PFSK-1 (cell line): Measurements from ENCODE around the gene ERFL.
A peak's percentile ranks its signal among the peaks of the same experiment; 100 is the strongest.

Experiments used
- FOXP2 ChIP-seq: optimal IDR thresholded peaks from 2 replicates; pipeline ENCODE3; 2011; ENCODE audit warnings: borderline replicate concordance, control low read depth, inconsistent platforms; ENCODE audit not compliant: insufficient read depth; ENCODE audit errors: extremely low read length, extremely low read depth
- POLR2AphosphoS5 ChIP-seq: IDR thresholded peaks from 2 replicates; pipeline ENCODE4 v1.6.1; 2012; ENCODE audit warnings: low read depth, mild to moderate bottlenecking, control low read depth, low read length, moderate library complexity
- SIN3A ChIP-seq: IDR thresholded peaks from 2 replicates; pipeline ENCODE4 v1.6.1; 2012; ENCODE audit warnings: mild to moderate bottlenecking, low read length, moderate library complexity, borderline replicate concordance; ENCODE audit not compliant: insufficient read depth
- TAF1 ChIP-seq: IDR thresholded peaks from 2 replicates; pipeline ENCODE4 v1.6.1; 2012; ENCODE audit warnings: low read length, control low read depth, borderline replicate concordance; ENCODE audit not compliant: insufficient read depth
- TF ChIP-seq, protein P1 (sequence below), 2 experiments: IDR thresholded peaks; 2 replicates each; pipeline versions ENCODE4 v1.6.1 to v1.8.0; 2011 to 2012; ENCODE audit warnings: low read depth in 2 of 2, low read length in 2 of 2, control low read depth in 1 of 2, inconsistent platforms in 1 of 2, mild to moderate bottlenecking in 1 of 2, moderate library complexity in 1 of 2; ENCODE audit not compliant: insufficient read depth in 1 of 2

ERFL gene

DNA sequence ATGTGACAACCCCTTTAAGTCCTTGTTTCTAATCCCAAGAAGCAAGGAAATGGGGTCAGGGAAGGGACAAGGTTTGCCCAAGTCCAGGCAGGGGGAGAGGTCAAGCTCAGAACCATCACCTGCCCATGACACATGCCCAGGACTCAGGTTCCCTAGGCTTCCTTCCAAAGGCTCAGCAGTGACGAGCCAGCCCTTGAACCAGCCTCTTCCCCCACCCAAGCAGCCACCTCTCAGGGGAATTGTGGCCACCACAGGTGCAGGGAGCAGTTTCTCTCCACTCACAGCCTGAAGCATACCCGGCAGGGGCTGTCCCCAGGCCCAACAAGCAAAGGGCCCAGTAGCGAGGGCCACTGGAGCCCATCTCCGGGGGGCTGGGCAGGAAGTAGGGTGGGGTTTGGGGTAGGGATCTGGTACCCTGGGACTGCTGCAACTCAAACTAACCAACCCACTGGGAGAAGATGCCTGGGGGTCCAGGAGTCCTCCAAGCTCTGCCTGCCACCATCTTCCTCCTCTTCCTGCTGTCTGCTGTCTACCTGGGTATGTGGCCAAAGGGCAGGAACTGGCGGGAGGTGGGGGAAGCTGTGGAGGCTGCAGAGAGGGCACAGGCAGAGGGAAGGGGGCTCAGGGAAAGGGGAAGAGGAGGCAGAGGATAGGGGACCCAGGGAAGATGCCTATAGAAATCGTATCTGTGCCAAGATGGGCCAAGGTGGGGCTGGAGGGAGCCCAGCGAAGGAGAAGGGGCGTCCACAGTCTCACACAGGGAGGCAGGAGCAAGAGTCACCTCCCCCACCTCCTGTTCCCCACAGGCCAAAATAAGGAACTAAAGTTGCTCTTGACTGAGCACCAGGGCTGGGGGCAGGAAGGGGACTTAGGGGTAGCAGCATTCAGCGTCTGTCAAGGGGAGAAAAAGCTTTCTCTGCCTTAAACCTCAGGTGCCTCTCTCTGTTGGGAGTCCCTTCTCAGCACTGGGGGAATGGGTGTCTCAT is 51.1 kb downstream of the ERFL start, which contains the start of gene CD79A:
CD79A (plus strand) TSS at position 433 of the 986 bp plus-strand sequence; CDS start at position 459, 26 bp downstream.
- TF ChIP-seq TAF1 (no peak), FOXP2 (no peak), POLR2AphosphoS5 (no peak), SIN3A (no peak)
- TF ChIP-seq, protein P1, sequence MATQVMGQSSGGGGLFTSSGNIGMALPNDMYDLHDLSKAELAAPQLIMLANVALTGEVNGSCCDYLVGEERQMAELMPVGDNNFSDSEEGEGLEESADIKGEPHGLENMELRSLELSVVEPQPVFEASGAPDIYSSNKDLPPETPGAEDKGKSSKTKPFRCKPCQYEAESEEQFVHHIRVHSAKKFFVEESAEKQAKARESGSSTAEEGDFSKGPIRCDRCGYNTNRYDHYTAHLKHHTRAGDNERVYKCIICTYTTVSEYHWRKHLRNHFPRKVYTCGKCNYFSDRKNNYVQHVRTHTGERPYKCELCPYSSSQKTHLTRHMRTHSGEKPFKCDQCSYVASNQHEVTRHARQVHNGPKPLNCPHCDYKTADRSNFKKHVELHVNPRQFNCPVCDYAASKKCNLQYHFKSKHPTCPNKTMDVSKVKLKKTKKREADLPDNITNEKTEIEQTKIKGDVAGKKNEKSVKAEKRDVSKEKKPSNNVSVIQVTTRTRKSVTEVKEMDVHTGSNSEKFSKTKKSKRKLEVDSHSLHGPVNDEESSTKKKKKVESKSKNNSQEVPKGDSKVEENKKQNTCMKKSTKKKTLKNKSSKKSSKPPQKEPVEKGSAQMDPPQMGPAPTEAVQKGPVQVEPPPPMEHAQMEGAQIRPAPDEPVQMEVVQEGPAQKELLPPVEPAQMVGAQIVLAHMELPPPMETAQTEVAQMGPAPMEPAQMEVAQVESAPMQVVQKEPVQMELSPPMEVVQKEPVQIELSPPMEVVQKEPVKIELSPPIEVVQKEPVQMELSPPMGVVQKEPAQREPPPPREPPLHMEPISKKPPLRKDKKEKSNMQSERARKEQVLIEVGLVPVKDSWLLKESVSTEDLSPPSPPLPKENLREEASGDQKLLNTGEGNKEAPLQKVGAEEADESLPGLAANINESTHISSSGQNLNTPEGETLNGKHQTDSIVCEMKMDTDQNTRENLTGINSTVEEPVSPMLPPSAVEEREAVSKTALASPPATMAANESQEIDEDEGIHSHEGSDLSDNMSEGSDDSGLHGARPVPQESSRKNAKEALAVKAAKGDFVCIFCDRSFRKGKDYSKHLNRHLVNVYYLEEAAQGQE (IDR thresholded peaks at IDR 0.05; ENCODE audit: insufficient read depth in 1 of 2, low read depth in 2 of 2, low read length in 2 of 2), result no peak

DNA sequence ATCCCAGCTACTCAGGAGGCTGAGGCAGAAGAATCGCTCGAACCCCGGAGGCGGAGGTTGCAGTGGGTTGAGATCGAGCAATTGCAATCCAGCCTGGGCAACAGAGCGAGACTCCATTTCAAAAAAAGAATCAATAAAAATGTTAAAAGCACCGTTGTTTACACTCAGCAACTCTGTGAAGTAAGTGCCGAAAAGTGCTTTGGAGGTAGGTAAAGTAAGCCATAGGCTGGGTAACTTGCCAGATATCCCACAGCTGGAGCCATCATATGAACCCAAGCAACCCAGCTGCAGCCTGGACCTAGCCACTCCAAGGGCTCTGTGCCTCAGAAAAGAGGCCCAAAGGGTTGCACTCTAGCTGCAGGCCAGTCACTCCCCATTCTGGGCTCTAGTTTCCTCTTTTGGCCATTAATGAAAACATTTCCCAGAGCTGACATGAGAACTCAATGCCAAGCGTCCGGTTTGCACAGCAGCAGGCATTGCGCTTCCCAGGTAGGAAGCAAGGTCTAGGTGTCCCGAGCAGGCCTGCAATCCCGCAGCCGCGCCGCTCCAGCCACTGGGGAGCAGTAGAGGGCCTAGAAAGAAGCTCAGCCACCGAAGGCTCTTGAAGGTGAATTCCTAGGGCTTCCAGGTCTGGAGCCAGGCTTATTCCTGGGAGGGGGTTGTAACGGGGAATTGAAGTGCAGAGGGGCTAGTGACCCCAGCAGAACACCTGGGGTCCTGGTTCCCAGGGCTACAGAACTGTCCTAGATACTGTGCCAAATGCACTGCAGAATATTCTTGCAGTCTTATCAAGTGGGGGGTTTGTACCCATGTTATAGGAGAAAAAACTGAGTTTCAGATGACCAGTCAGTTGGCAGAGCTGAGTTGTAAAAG is 55.2 kb downstream of the ERFL start:
- TF ChIP-seq POLR2AphosphoS5, result no peak; the same call in 1 of the 2 replicates

DNA sequence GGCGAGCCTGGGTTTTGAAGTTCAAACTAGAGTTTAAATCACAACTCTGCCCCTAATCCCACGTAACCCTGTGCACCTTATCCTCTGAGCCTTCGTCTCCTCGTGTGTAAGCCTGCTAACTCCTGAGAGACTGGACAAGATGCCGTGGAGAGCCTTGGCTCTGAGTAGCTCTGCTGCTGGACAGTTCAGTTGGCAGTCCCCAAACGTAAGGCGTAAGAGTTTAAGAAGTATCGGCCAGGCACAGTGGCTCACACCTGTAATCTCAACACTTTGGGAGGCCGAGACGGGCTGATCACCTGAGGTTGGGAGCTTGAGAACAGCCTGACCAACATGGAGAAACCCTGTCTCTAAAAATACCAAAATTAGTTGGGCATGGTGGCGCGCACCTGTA is 55.9 kb downstream of the ERFL start:
- TF ChIP-seq POLR2AphosphoS5 (peak; percentile 68), TAF1 (no peak)

DNA sequence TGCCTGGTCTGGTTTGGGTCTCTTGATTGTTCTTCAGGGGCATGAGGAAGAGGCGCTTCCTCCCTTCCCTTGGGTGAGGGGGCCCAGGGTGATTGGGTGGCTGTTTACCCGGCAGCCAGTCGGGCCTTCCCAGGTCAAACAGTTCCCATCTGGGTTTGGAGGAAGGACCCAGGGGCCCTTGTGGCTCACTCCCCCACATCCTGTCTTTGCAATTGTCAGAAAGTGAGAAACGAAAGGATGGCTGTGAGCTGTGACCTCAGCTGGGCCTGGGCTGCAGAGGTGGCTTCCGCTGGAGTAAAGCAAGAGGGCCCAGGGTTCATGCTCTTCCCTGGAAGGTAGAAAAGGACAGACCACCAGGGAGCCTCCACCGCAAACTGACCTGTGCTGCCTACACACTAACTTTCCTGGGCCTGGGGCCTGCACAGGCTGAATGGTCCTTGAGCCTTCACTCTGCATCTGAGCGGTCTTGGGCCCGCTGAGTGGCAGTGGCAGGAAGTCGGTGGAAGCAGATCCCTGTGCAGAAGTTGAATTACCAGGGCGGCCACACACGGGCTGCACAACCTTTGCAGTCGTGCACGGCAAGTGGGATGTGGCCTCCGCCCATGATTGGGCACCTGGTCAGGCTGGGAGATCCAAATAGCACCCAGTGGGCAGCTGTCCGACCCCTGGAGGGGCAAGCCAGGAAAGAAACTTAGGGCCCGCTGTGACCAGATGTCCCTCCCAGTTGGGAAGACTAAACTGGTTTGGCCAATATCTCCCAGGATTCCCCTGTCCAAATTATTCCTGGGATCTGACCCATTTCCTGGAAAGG is 56.5 kb downstream of the ERFL start:
- peak; percentile 92 for TF ChIP-seq POLR2AphosphoS5
- TF ChIP-seq, protein P1 (IDR thresholded peaks at IDR 0.05; ENCODE audit: insufficient read depth in 1 of 2, low read depth in 2 of 2, low read length in 2 of 2), result no peak
- TF ChIP-seq TAF1, result peak; percentile 28; the same call in 1 of the 2 replicates
- TF ChIP-seq SIN3A, result peak; percentile 27; the same call in 1 of the 2 replicates
- TF ChIP-seq FOXP2, result no peak

DNA sequence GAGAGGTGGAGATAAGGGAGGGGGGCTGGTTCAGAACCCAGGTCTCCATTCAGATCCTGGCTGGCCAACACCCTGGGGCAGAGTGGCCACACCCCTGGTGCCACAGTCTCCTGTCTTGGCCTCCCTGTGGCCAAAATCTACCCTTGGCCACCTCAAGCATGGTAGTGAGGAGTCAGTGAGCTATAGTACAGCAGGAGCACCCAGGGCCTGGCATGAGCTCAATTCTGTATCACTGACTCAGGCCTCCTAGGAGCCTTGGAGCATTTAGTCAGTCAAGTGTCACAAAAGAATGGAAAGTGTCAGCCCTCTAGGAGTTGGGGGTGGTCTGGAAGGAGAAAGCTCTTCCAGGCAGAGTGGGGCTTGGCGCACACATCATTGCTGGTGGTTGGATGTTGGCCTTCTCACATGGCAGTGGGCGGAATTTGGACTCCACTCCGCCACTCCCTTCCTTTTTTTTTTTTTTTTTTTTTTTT is 57.8 kb downstream of the ERFL start:
- TF ChIP-seq, protein P1 (IDR thresholded peaks at IDR 0.05; ENCODE audit: insufficient read depth in 1 of 2, low read depth in 2 of 2, low read length in 2 of 2), result no peak
- peak; percentile 36; the same call in 1 of the 2 replicates for TF ChIP-seq POLR2AphosphoS5
- TF ChIP-seq SIN3A, result no peak
